Measurements from ENCODE around the gene ARAP1.

GRCh38 chr11:72741429-72741833, 10.8 kb downstream of the ARAP1 start:
- no peak for TF ChIP-seq TAF1 (IDR thresholded peaks at IDR 0.05; ENCODE audit: low read depth, low read length)
- no peak for TF ChIP-seq POLR2A (IDR thresholded peaks at IDR 0.05; ENCODE audit: low read depth, low read length)
- no peak for TF ChIP-seq POLR2AphosphoS5 (IDR thresholded peaks at IDR 0.05; ENCODE audit: low read depth, low read length)
- peak; percentile 50; the same call in 1 of the 2 replicates for TF ChIP-seq SPI1 (IDR thresholded peaks at IDR 0.05; ENCODE audit: low read depth, low read length)
- TF ChIP-seq POU2F2 (IDR thresholded peaks at IDR 0.05; ENCODE audit: low read depth, low read length) = no peak
- TF ChIP-seq PAX5 (IDR thresholded peaks at IDR 0.05; ENCODE audit: insufficient read depth, low read length, severe bottlenecking) = no peak
